Mesodermal cell (in vitro differentiated cells): ENCODE measurements around the gene CYP20A1.
A peak's percentile ranks its signal among the peaks of the same experiment; 100 is the strongest.
"Not testable (repeated sequence)": the region's sequence is repeated elsewhere in the genome, so short reads cannot be mapped to it uniquely, and the experiment has no call there.

ENCODE experiments used
- H3K27ac ChIP-seq: 2 replicates; pipeline ENCODE4 v1.7.0; 2013; ENCODE audit warnings: mild to moderate bottlenecking, low read depth, low read length, moderate library complexity; ENCODE audit not compliant: severe bottlenecking
- H3K36me3 ChIP-seq: 2 replicates; pipeline ENCODE4 v1.7.1; 2013; ENCODE audit warnings: mild to moderate bottlenecking, low read length, moderate library complexity; ENCODE audit not compliant: control insufficient read depth, insufficient read depth
- H3K4me1 ChIP-seq: one replicate; pipeline ENCODE4 v1.7.1; 2013; ENCODE audit warnings: mild to moderate bottlenecking, low read length; ENCODE audit not compliant: insufficient read depth, control insufficient read depth, poor library complexity, severe bottlenecking
- H3K4me3 ChIP-seq: 2 replicates; pipeline ENCODE4 v1.7.0; 2013; ENCODE audit warnings: low read length, control low read depth, mild to moderate bottlenecking; ENCODE audit not compliant: insufficient read depth, poor library complexity, severe bottlenecking; ENCODE audit errors: extremely low read depth
- H3K9me3 ChIP-seq: 2 replicates; pipeline ENCODE4 v1.7.1; 2013; ENCODE audit warnings: mild to moderate bottlenecking, low read length, moderate library complexity; ENCODE audit not compliant: control insufficient read depth
- WGBS, 2 experiments: methylation state at CpG; one replicate each; pipeline ENCODE4 v1.1.5; 2013; ENCODE audit warnings: missing lambda C conversion rate in 2 of 2; ENCODE audit not compliant: insufficient coverage in 2 of 2; 5-methylcytosine and 5-hydroxymethylcytosine counted together

Gene CYP20A1

DNA sequence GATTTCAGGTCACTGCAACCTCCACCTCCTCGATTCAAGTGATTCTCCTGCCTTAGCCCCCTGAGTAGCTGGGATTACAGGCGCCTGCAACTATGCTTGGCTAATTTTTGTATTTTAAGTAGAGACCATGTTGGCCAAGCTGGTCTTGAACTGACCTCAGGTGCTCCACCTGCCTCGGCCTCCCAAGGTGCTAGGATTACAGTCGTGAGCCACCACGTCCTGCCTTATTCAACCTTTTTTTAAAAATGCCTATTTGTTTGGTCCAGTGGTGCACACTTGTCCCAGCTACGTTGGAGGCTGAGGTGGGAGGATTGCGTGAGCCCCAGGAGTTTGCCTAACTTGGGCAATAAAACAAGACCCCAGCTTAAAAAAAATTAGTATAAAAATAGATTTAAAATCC lies 43.3 kb downstream of the CYP20A1 start:
- no peak overlapping the region for H3K4me3 ChIP-seq
- no peak overlapping the region for H3K27ac ChIP-seq
- peaks cover 67% of the 10 kb centered on the region for H3K36me3 ChIP-seq
- H3K9me3 ChIP-seq: no peaks in the 10 kb centered on the region
- 95 to 98% methylated on average over 4 of the region's 7 CpGs for WGBS, 2 experiments
- H3K4me1 ChIP-seq: no peaks in the 10 kb centered on the region

GRCh38 chr2:203286532-203286931 lies 47.7 kb downstream of the CYP20A1 start:
- peaks cover 55% of the 10 kb centered on the region for H3K36me3 ChIP-seq
- H3K4me3 ChIP-seq: no peak overlapping the region
- no peaks in the 10 kb centered on the region for H3K4me1 ChIP-seq
- H3K27ac ChIP-seq: no peak overlapping the region
- no peaks in the 10 kb centered on the region for H3K9me3 ChIP-seq
- no CpG with 5 or more reads among the region's 2 CpGs for WGBS, 2 experiments

GRCh38 chr2:203301667-203302066 lies 62.8 kb downstream of the CYP20A1 start:
- Histone ChIP-seq H3K27ac (no peak overlapping the region), H3K4me3 (no peak overlapping the region)

GRCh38 chr2:203302586-203302985 lies 63.8 kb downstream of the CYP20A1 start:
- 87 to 100% methylated on average over 2 to 5 of the region's 8 CpGs for WGBS, 2 experiments
- H3K4me3 ChIP-seq, H3K9me3 ChIP-seq, H3K27ac ChIP-seq, H3K4me1 ChIP-seq: not testable (repeated sequence)
- peaks cover 16% of the 10 kb centered on the region for H3K36me3 ChIP-seq

More at GRCh38 chr2:203301667-203302066, 62.8 kb downstream of the CYP20A1 start:
- peaks cover 18% of the 10 kb centered on the region for H3K36me3 ChIP-seq
- H3K4me1 ChIP-seq: no peaks in the 10 kb centered on the region
- 100% methylated on average over 2 to 3 of the region's 3 CpGs for WGBS, 2 experiments
- no peaks in the 10 kb centered on the region for H3K9me3 ChIP-seq

GRCh38 chr2:203310688-203311436 lies 72.0 kb downstream of the CYP20A1 start:
- H3K4me1 ChIP-seq: no peaks in the 10 kb centered on the region
- no peak overlapping the region for H3K27ac ChIP-seq
- H3K4me3 ChIP-seq: no peak overlapping the region
- peaks cover 5% of the 10 kb centered on the region for H3K36me3 ChIP-seq
- WGBS, 2 experiments: 100% methylated on average over 1 of the region's 3 CpGs; no CpG with 5 or more reads in 1 of the 2 experiments
- H3K9me3 ChIP-seq: no peaks in the 10 kb centered on the region

DNA sequence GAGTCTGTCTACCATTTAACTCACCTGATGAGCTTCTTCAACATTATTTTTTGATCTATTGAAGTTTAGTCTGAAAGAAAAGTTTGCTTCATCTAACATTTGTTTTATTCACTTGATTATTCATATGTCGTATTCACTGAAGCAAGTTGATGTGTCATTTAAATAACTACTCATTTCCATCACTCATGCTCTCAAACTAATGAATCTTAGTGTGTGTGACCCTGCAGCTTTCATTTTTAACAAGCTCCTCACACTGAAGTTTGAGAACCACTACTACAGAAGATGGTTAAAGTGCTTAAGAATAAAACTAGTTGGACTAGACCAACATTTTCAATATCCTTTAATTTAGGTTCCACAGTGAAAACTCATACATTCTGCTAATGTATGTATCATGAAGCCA lies 87.5 kb downstream of the CYP20A1 start:
- Histone ChIP-seq H3K4me1 (peaks cover 3% of the 10 kb centered on the region), H3K27ac (no peak overlapping the region), H3K9me3 (no peaks in the 10 kb centered on the region), H3K36me3 (no peaks in the 10 kb centered on the region), H3K4me3 (no peak overlapping the region)
- no CpG with 5 or more reads among the region's 1 CpG for WGBS, 2 experiments

DNA sequence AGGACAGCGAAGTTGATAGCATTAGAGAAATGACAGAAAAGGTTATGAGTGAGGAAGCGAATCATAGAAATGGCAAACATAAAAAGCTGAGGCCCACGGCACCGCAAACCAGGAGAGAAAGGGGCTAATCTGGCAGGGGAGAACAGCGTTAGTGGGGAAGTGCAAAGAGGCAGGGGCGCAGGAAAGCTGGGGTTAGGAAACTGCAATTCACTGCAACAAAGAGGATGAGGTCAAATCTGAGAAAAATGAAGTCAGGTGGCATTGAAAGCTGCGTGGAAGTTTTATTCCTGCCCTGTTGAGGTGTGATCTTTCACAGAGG lies 88.7 kb downstream of the CYP20A1 start:
- Histone ChIP-seq H3K36me3 (no peaks in the 10 kb centered on the region), H3K4me1 (peaks cover 3% of the 10 kb centered on the region), H3K4me3 (peak overlapping the region; percentile 97), H3K9me3 (no peaks in the 10 kb centered on the region), H3K27ac (peak overlapping the region; percentile 99)
- WGBS, 2 experiments: 6 to 8% methylated on average over 6 to 7 of the region's 7 CpGs

GRCh38 chr2:203327901-203328759 lies 89.3 kb downstream of the CYP20A1 start, which contains the start of gene ABI2:
Gene ABI2, plus strand, starts transcription at chr2:203328394. Its CDS starts 121 bp downstream, at chr2:203328515.
- Histone ChIP-seq H3K9me3 (no peaks in the 10 kb centered on the region), H3K4me3 (peak within 1 kb of the TSS; percentile 97), H3K36me3 (no peaks in the 10 kb centered on the region), H3K27ac (peak within 1 kb of the TSS; percentile 99), H3K4me1 (peaks cover 3% of the 10 kb centered on the region)
- WGBS, 2 experiments: 0% methylated on average over 42 of the region's 98 CpGs

DNA sequence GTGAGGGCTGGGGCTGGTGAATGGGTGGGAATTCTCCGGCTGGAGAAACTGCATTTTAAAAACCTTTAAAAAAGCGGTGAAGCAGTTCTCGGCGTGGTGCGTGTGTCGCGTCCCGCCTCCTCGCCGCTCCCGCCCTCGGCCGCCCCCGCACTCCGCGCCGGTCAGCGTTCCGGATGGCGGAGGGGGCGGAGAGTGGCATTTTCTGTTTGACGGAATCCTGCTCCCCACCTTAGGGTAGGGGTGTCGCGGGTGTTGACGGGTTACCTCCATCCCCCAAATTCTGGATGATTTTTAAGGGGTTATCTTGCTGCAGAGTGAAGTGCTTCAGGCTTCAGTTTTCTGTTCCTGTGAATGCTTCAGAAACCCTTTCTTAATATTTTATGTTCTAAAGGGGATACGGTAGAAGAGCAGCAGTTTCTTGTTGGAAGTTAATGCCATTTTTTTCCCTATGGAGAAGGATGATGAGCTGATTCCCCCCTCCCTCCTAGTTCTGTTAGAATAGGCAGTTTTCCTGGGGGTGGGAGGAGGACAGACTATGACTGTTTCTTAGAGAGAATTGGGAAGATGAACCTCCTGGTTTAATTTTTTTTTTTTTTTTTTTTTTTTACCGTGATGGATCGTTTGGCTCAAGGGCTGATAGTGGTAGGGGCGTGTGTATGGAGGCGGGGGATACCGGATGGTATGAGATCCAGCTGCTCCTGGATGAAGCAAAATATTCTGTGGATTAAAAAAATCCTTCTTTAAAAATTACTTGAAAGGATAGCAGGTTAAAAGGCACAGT lies 90.1 kb downstream of the CYP20A1 start:
- WGBS, 2 experiments: 1% methylated on average over 23 to 25 of the region's 31 CpGs
- Histone ChIP-seq H3K4me1 (peaks cover 3% of the 10 kb centered on the region), H3K9me3 (no peaks in the 10 kb centered on the region)

DNA sequence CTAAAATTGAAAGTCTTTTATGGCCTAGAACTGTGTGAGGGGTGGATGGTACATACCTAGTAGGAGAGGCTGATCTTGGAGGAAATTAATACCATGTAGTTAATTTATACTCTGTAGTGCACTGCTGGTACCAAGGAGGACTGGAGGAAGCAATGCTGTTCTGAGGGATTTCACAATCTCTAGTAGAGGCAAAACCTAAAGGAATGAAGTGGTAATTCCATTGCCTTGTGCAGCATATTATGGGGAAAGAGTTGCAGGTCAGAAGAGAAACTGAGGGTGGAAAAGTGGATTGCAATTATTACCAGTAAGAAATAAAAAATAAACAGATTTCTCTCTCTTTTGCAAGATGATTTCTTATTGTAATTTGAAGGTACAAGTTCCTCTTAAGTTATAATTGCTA lies 91.6 kb downstream of the CYP20A1 start:
- H3K36me3 ChIP-seq: peaks cover 10% of the 10 kb centered on the region
- H3K4me1 ChIP-seq: peaks cover 3% of the 10 kb centered on the region
- H3K4me3 ChIP-seq: no peak overlapping the region
- H3K27ac ChIP-seq: no peak overlapping the region
- H3K9me3 ChIP-seq: no peaks in the 10 kb centered on the region

More for the DNA sequence above, 90.1 kb downstream of the CYP20A1 start:
- Histone ChIP-seq H3K4me3 (peak overlapping the region; percentile 97), H3K27ac (peak overlapping the region; percentile 99), H3K36me3 (peaks cover 2% of the 10 kb centered on the region)
